HEK293T (cell line): ENCODE data around the gene TMEM38A.

Experiments
- ARNT ChIP-seq: fragments of 450-650 bp; IDR thresholded peaks from 2 replicates; pipeline ENCODE4 v1.6.1; 2017; ENCODE audit warnings: mild to moderate bottlenecking
- BHLHE40 ChIP-seq: fragments of 450-650 bp; IDR thresholded peaks from 2 replicates; pipeline ENCODE4 v1.6.1; 2016; ENCODE audit warnings: mild to moderate bottlenecking, moderate library complexity, borderline replicate concordance
- ELF4 ChIP-seq: fragments of 450-650 bp; IDR thresholded peaks from 2 replicates; pipeline ENCODE4 v1.6.1; 2017; ENCODE audit warnings: antibody characterized with exemption
- FOXA1 ChIP-seq: fragments of 450-650 bp; IDR thresholded peaks from 2 replicates; pipeline ENCODE4 v1.6.1; 2016; ENCODE audit warnings: mild to moderate bottlenecking
- FOXK2 ChIP-seq: fragments of 450-650 bp; IDR thresholded peaks from 2 replicates; pipeline ENCODE4 v1.6.1; 2016; ENCODE audit warnings: mild to moderate bottlenecking
- FOXM1 ChIP-seq: fragments of 450-650 bp; IDR thresholded peaks from 2 replicates; pipeline ENCODE4 v1.6.1; 2017; ENCODE audit warnings: mild to moderate bottlenecking, borderline replicate concordance
- LEF1 ChIP-seq: fragments of 450-650 bp; IDR thresholded peaks from 2 replicates; pipeline ENCODE4 v1.6.1; 2017; ENCODE audit warnings: mild to moderate bottlenecking, borderline replicate concordance
- SP1 ChIP-seq: fragments of 450-650 bp; IDR thresholded peaks from 2 replicates; pipeline ENCODE4 v1.6.1; 2017
- TARDBP ChIP-seq: fragments of 450-650 bp; IDR thresholded peaks from 2 replicates; pipeline ENCODE4 v1.6.1; 2016

DNA sequence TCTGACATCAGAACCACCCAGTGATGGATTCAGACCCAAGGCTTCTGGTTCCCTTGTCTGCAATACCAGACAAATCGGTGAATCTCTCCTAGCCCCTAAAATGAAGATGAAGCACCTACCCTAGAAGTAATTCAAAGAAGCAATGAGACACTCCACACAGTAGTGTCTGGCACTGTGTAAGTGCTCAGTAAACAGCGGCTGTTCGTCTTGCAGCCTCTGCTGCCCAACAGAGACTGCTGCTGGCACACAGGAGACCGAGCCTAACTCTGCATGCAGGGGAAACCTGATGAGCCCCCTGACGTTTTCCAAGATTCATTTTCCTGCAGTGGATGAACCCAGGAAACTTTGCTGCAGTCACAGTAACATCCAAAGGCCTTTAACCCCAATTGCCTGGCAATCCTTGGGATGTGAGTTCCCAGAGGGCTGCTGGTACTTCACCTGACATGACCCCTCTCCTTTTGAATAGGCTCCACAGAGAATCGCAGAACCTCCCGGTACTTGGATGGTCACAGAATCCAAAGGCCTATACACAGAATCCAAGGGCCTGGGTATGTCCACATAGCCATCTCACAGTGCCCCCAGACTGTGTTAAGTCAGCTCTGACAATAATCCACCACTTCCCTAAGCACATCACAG, 39.7 kb upstream of the TMEM38A start:
- no peak for TF ChIP-seq TARDBP
- TF ChIP-seq LEF1, result no peak
- TF ChIP-seq FOXA1, result no peak
- TF ChIP-seq ARNT, result no peak
- TF ChIP-seq BHLHE40, result no peak
- no peak for TF ChIP-seq SP1
- no peak for TF ChIP-seq ELF4
- no peak for TF ChIP-seq FOXK2
- TF ChIP-seq FOXM1, result no peak
